DMS79 treated with DMSO at 0.1 percent for 48 hours (cell line): ENCODE measurements around the gene FOXO1.

Experiments
- DNase-seq: peaks from one replicate; lab custom pipeline; 2025; lab: John Stamatoyannopoulos, UW

FOXO1 gene

DNA sequence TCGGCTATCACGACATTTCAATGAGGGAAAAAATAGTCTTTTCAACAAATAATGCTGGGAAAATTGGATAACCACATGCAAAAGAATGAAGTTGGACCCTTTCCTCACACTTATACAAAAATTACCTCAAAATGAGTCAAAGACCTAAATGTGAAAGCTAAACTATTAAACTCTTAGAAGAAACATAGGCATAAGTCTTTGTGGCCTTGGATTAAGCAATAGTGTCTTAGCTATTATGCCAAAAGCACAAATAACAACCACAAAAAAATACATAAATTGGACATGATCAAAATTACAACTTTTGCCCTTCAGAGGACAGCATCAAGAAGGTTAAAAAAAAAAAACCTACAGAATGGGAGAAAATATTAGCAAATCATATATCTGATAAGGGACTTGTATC is 156.6 kb downstream of the FOXO1 start:
- DNase-seq = no peak

DNA sequence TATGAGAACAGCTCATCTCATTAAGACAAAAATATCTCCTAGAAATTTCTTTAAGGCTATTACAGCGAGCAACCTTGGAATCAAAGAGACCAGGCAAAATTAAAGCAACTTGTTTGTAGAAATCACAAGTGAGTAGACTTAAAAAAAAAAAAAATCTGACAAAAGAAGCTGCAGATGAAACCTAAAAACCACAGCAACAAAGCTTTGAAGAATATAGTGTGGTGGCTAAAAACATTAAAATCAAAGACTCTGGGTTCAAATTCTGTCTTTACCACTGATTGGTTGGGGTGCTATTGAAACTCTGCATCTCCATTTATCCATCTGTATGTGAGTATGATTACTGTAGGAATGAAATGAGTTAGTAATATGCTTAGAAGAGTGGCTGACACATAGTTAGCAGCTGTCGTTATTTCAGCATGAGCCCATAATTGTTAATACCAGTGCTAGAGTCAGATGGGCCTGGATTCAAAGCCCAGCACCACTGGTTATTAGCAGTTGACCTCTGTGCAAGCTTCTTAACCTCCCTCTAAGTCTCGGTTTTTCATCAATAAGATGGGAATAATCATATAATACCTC is 157.6 kb downstream of the FOXO1 start:
- DNase-seq = no peak

GRCh38 chr13:40508127-40508526 is 158.3 kb downstream of the FOXO1 start:
- no peak for DNase-seq

DNA sequence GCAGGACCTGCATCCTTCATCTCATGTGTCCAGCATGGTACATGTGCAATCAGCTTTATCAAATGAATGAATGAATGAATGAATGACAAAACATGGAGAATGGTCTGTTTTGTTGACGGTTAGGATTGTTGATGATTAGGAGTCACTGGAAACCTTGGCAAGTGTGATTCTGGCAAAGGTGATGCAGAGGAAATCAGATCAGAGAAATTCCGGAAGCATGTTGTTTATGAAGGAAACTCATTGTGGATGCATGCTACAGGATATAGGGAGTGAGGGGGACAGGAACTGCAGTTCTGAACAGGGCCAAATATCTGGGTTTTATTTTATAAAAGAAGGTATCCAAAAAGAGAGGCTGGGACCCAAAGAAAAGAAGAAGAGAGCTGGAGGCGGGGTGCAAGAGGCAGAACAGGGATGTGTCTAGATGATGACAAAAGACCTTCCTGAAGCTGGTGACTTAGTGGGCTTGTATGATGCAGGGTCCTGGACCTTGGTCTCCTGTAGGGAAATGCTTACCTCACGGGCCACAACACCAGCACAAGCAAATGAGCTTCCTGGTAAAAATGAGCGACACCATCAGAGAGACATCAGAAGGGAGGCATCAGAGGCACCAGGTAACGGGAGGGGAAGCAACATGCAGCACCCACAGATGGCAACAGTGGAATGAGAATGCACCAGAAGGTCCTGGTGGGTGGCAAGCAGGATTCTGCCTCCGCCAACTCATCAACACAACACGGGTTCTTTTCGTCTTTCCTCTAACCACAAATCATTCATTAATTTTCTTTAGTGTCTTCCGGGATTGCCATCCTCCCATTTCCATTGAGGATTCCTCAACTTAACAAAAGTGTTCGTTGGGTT is 159.6 kb downstream of the FOXO1 start:
- DNase-seq = no peak
